Skeletal muscle cell (primary cell): ENCODE data around the gene HSBP1.

ENCODE experiments used
- DNase-seq: peaks from one replicate; pipeline ENCODE4 v3.0.0-alpha.2; 2010; ENCODE audit warnings: low read depth
- H3K4me3 ChIP-seq: 2 replicates; pipeline ENCODE4 v1.5.1; 2011; ENCODE audit warnings: low read depth, mild to moderate bottlenecking, control low read depth, low read length, moderate library complexity

Gene HSBP1

DNA sequence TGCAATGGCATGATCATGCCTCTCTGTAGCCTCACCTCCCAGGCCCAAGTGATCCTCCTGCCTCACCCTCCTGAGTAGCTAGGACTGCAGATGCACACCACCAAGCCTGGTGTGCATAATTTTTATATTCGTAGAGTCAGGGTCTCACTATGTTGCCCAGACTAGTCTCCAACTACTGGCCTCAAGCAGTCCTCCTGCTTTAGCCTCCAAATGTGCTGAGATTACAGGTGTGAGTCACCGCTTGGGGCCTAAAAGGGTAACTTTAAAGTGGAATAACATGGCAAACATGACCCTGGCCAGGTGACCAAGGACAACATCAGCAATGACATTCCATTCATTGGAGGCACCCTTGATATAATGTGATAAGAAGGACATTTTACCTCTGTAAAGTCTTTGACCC lies 26.1 kb downstream of the HSBP1 start:
- DNase-seq, result no peak
- no peak overlapping the region for H3K4me3 ChIP-seq

GRCh38 chr16:83835586-83836566 lies 28.1 kb downstream of the HSBP1 start:
- peak; percentile 25 for DNase-seq
- no peak overlapping the region for H3K4me3 ChIP-seq

- DNase-seq, result no peak
- no peak overlapping the region for H3K4me3 ChIP-seq
Observed at GRCh38 chr16:83837566-83837965, 29.8 kb downstream of the HSBP1 start.

GRCh38 chr16:83838151-83838550 lies 30.4 kb downstream of the HSBP1 start:
- DNase-seq, result no peak
- no peak overlapping the region for H3K4me3 ChIP-seq

- no peak for DNase-seq
- no peak overlapping the region for H3K4me3 ChIP-seq
Observed at GRCh38 chr16:83839561-83839960, 31.8 kb downstream of the HSBP1 start.

DNA sequence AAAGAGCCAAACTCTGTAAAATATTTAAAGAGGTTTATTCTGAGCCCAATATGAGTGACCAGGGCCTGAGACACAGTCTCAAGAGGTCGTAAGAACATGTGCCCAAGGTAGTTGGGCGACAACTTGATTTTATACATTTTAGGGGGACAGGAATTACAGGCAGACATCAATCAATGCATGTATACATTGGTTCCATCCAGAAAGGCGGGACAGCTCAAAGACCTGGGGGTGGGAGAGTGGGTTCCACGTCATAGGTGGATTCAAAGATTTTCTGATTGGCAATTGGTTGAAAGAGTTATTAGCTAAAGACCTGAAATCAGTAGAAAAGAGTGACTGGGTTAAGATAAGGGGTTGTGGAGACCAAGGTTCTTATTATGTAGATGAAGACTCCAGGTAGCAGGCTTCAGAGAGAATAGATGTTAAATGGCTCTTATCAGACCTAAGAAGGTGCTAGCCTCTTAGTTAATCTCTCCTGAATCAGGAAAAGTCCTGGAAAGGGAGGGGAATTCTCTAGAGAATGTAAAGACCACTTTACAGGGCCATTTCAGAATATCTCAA lies 32.4 kb downstream of the HSBP1 start:
- no peak overlapping the region for H3K4me3 ChIP-seq

DNA sequence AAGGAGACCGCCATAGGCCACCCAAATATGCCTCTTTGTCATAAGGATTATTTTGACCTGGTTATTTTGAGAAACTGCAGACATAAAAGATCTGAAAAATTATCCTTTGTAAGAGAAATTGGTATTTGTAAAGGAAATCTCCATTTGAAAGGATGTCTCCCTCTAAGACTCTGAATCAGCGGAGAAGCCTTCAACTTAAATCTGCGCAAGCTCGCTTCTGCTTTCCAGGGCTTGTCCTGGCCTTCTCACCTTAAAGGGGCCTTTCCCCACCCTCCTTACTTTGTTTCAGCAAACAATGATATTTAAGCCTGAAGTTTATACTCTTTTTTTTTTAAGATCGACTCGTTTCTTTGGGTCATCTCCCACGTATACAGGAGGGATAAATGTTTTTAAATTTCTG lies 34.5 kb downstream of the HSBP1 start:
- no peak for DNase-seq
- no peak overlapping the region for H3K4me3 ChIP-seq

More for the DNA sequence above, 32.4 kb downstream of the HSBP1 start:
- DNase-seq, result no peak

DNA sequence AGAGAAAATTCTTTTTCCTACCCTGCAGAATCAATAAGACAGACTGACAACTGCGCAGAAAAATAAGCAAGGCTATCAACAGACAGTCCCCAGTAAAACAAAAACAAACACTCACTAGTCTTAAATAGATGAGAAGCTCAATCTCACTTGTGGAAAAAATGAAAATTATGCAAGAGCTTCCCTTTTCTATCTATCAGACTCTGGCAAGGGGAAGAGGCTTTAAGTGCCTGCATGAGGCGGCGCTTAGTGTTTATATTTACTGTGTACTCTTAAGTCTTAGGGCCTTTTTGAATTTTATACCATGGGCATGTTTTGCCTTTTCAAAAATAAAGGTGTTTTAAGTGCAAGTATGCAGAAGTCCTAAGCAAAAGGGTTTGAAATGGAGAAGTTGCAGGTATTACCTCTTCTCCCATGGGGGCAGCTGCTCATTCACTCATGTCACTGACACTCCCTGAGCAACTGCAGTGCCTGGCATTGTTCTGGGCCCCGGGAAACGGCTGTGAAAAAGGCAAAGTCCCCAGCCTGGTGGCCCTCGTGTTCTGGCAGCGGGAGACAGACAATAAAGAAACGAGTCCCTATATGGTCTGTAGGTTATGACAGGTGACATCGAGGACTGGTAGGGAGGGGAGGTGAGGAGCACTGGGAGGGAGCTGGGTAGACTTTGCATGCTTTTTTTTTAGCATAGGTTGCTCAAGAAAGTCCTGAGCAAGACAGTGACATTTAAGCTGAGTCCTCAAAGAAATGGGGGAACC lies 35.2 kb downstream of the HSBP1 start:
- H3K4me3 ChIP-seq, result no peak overlapping the region
- DNase-seq, result no peak

- DNase-seq, result no peak
- H3K4me3 ChIP-seq, result no peak overlapping the region
Observed at GRCh38 chr16:83843657-83844056, 35.9 kb downstream of the HSBP1 start.

- no peak for DNase-seq
- H3K4me3 ChIP-seq, result no peak overlapping the region
Observed at GRCh38 chr16:83845263-83845662, 37.5 kb downstream of the HSBP1 start.

DNA sequence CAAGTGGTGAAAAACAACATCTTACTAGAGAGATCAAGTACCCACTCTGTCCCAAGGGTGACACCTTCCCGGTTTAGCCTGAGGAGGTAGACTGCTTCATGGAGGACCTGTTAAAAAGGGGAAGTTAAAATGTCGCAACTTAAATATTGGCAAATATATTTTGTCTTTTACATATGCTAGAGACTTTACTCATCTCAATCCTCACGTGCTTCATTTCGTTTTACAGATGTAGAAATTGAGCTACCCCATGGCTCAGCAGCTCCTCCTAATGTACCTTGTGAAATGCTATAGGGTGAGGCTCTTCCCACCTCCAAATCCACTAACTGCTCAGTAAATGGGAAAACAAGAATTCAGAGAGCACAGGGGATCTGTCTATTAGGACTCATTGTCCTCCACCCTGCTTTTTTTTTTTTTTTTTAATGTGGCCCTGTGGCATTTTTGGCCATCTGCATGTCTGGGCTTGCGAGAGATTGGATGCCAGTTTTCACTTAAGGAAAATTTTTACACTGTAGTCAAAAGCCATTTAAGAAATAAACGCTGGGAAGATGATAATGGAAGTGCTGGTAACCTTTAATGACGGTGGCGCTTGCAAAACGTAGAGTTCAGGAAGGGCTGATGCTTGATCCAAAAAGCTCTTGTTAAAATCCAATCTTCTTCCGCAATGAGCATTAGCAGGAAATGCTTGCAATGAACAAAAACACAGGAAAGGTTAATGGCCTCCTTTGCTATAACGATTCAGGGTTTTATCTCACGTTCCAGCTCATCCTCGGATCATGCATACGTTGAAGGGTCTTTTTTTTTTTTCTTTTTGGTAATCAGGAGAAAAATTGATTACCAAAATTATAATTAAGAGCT lies 39.8 kb downstream of the HSBP1 start:
- DNase-seq, result no peak
- no peak overlapping the region for H3K4me3 ChIP-seq

DNA sequence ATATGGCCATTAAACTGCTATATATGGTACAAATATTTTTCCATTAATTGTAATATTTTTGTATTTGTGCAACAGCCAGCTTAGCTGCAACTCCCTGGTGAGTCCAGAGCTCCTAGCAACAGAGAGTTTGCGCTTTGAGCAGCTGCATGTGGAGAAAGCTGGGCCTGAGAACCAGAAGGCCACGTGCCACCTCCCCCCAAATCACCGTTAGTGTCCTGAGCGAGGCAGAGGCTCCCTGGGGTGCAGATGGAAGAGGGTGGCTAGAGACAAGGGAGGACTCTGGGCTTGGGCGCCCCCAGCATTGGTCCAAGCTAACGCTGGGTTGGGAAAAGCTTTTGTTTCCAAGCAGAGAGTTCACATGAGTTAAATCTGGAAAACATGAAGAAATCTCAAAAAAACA lies 41.6 kb downstream of the HSBP1 start:
- no peak overlapping the region for H3K4me3 ChIP-seq
- no peak for DNase-seq

- no peak for DNase-seq
- no peak overlapping the region for H3K4me3 ChIP-seq
Observed at GRCh38 chr16:83850947-83851346, 43.2 kb downstream of the HSBP1 start.

DNA sequence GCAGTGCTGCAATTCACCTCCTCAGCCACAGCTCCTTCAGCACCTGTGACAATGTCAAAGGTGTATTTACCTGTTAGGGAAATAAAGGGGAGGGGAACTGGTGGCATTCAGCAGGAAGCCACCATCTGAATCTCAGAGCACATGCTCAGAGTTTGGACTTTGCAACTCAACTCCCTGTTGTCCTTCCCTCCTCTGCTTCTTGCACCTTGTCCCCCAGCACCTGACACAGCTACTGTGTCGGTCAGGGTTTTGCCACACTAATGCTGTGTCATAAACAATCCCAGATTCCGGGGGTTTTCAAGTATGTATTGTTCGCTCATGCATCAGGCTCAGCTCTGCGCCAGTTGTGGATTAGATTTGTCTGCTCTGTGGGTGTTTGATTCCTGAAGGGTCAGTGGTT lies 43.7 kb downstream of the HSBP1 start:
- H3K4me3 ChIP-seq, result no peak overlapping the region
- no peak for DNase-seq

- no peak for DNase-seq
- H3K4me3 ChIP-seq, result no peak overlapping the region
Observed at GRCh38 chr16:83852774-83853173, 45.0 kb downstream of the HSBP1 start.

DNA sequence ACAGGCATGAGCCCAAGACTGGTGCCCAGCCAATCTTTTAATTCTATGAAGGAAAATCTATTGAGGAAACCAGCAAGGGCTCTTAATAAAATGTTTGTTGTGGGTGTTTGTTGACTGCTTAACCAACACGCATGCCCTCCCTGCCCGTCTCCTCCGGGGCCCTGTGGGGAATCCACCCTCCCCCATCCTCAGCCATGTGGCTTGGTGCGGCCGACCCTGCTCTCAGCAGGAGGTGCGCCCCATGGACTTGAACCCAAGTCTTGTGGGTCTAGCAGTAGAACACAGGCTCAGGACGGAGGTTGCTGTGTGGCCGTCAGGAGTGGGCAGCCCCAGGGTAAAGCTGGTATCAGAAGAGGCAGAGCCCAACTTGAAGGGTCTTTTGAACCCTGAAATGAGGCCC lies 46.1 kb downstream of the HSBP1 start:
- DNase-seq, result no peak
- no peak overlapping the region for H3K4me3 ChIP-seq

- no peak for DNase-seq
- no peak overlapping the region for H3K4me3 ChIP-seq
Observed at GRCh38 chr16:83854420-83854819, 46.6 kb downstream of the HSBP1 start.

- DNase-seq, result no peak
- H3K4me3 ChIP-seq, result no peak overlapping the region
Observed at GRCh38 chr16:83856792-83857191, 49.0 kb downstream of the HSBP1 start.

- H3K4me3 ChIP-seq, result no peak overlapping the region
- DNase-seq, result no peak
Observed at GRCh38 chr16:83859265-83859664, 51.5 kb downstream of the HSBP1 start.
